Stimulated activated CD8-positive, alpha-beta memory T cell treated with anti-CD3 and anti-CD28 coated beads, Interleukin-4, amount 100 ng/mL, for 48 hours (primary cell): ENCODE data around the gene CKMT2.

Experiments used
- DNase-seq: peaks from one replicate; pipeline ENCODE4 v3.0.0-alpha.2; 2020

CKMT2 gene

DNA sequence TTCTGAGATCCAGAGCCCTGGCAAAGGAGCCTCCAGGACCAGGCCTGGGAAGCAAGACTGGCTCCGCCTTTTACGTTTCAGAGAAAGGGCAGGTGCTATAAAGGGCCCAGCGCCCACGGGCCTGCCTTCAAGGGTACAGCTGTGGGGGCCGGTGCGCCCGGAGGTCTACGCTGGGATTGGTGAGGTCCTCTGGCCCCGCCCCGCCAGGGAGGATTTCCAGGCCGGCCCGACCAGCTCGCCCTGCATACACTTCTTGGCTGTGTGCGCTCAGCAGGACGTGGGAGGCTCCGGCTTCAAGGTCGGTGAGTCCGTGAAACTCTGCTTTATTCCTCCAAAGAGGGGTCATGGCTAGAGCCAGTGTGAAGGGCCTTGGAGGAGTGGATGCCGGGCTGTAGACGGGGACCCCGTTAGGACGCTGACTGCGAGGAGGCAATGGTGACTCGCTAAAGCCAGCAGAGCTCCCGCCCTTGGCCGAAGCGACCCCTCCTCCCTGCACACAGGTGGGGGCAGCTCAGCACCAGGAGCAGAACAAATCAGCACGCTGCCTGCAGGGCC is at the start of gene CKMT2:
TSS of gene CKMT2 (plus strand) at position 243 of the 555 bp plus-strand sequence. CDS start 17,811 bp downstream, outside the sequence.
- no peak for DNase-seq

DNA sequence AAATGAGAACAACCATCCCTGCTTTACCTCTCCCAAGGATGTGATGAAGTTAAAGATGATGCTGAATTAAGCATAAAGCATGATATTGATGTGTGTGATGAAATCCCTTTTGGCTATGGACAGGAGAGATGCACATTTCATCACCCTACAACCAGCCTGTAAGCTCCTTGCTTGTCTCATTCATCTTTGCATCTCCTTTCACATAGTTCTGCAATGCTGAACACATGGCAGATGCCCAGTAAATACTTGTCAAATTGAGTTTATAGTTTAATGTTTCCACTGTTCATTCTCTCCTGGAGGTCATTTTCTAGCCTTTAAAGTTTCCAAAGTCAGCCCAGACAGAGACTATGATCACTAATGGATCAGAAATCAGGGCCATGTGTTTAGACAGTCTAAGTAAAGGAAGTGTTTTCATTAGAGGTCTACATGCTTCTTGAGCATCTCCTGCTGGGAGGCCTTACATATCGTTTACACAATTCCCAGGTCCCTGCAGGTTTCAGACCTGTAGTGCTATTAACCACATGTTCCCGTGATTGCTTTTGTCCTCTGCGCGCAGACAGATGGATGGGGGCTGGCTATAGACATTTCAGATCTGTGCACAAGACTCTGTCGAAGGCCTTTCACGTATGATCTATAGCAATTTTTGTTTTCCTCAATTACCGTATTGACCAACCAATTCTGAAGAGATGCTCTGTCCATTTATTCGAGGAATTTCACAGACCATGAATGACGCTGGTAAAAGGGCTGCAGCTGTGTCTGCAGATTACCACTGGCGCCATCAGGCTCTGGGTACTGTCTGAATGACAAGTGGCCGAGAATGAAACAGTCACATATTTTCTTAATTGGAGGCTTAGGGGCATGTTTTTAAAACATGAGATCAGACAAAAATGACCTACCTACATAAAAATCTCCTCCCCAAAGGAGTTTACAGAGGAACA is 49.0 kb upstream of the CKMT2 start:
- no peak for DNase-seq

GRCh38 chr5:81184749-81185110 is 48.4 kb upstream of the CKMT2 start:
- no peak for DNase-seq

DNA sequence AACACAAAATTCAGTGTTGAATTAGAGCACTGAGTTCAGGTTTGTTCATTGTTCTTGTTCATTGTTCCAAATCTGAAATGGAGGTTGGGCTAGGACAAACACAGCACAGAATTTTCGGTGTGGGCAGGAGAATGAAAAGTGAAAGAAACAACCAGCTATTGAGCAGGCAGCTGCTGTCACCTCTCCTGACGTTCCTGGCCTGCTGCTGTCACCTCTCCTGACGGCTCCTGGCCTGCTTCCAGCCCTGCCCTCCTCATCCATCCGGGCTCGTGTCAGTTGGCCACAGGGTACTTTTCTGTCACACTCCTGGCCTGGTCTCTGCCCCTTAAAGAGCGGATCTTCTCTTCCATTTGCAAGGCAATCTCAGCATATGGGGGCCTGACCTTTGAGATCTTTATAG is 45.2 kb upstream of the CKMT2 start:
- DNase-seq = no peak

- no peak for DNase-seq
Observed at GRCh38 chr5:81188962-81189361, 44.2 kb upstream of the CKMT2 start.

GRCh38 chr5:81189875-81190498 is 43.1 kb upstream of the CKMT2 start:
- no peak for DNase-seq

DNA sequence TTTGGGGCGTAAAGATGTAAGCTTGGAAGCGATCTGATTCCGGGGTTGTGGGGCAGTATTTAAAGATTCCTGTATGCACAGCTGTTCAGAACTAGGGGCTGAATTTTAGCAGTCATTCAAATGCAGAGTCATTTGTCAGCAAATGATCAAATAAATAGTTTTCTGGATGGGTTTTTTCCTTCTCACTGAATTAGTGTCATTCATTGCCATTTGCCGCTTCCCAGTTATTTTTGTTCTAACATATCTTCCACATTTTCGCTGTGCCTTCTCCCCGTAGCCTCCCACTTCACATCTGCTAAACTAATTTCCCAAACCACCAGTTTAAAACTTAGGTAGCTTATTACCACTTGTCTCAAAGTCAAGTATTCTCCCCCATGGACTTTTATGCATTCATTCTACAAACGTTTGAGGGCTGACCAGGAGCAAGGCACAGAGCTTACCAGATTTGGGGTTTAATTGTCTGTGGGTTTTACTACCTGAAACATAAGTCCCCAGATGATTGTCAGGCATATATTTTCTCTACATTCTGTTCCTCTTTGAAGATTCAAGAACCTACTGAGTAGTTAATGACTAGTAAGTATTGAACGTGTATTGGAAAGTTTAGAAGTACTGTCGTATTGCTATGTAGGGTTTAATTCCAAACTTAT is 41.3 kb upstream of the CKMT2 start:
- DNase-seq = no peak

DNA sequence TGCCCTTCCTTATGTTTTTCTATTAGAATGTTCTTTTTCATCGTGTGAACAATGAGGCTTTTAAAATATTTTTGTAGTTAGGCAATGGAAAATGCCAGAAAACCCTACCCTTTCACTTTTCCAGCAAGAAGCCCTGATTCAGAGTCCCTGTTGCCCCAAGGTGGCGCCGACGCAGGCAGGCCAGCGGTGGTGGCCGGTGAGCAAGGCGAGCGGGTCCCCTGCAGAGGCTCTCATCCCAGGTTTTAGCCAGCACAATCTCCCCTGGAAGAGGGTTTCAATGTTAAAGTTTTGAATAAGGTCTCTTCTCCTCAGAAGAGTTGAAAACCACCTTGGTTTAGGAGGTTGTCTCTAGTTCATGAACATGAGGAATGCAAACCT is 40.8 kb upstream of the CKMT2 start:
- no peak for DNase-seq

GRCh38 chr5:81194633-81195334 is 38.3 kb upstream of the CKMT2 start:
- peak; percentile 92 for DNase-seq

GRCh38 chr5:81195335-81195929 is 37.7 kb upstream of the CKMT2 start:
- DNase-seq = no peak

DNA sequence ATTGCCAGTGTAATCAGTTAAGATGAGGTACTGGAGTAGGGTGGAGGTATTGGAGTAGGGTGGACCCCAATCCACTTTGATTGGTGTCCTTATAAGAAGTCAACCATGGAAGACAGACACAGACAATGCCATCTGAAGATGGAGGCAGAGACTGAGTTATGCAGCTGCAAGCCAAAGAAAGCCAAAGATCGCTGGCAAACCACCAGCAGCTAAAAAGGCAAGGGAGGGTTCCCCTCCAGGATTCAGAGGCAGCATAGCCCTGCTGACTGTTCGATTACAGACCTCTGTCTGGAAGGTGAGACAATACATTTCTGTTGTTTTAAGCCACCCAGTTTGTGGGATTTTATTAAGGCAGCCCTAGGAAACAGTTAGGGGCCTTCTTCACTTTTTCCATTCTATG is 30.5 kb upstream of the CKMT2 start:
- DNase-seq = no peak

GRCh38 chr5:81203729-81204128 is 29.4 kb upstream of the CKMT2 start:
- no peak for DNase-seq

- DNase-seq = no peak
Observed at GRCh38 chr5:81204205-81204604, 28.9 kb upstream of the CKMT2 start.

DNA sequence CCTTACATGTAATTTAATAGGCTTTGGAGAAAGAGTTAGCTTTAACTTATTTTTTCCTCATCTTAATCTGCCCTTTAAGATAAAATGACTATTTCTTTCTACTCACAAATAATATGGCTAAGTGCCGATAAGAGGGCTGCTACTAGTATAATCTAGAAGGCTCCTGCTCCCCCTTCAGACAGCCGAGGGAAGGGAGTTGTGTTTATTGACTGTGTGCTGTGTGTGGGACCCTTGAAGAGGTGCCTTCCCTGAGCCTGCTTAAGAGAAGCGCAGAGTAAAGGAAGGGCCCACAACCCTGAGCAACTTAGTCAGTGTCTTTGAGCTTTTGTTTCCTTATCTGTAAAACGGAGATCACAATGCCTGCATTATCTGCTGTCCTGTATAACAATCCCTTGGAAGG is 28.1 kb upstream of the CKMT2 start:
- DNase-seq = no peak

- no peak for DNase-seq
Observed at GRCh38 chr5:81207009-81207408, 26.1 kb upstream of the CKMT2 start.

DNA sequence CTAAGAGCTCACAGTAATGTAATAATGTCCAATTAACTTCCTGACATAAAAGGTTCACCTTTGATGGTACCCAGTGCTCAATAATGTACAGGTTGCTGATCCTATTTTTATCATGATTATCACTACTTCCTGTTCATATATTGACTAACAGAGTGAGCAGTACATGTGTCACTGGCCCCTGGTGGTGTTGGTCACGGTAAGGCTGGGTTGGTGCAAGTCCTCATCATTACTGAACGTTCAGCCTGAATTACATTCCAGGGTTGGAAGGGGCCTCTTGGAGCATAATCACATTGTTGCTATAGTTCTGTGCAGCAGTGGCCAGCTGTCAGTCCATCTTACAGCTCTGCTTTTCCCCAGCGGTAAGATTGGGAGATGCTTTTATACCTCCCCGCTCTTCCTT is 24.2 kb upstream of the CKMT2 start:
- DNase-seq = no peak

- DNase-seq = no peak
Observed at GRCh38 chr5:81209386-81209785, 23.7 kb upstream of the CKMT2 start.

DNA sequence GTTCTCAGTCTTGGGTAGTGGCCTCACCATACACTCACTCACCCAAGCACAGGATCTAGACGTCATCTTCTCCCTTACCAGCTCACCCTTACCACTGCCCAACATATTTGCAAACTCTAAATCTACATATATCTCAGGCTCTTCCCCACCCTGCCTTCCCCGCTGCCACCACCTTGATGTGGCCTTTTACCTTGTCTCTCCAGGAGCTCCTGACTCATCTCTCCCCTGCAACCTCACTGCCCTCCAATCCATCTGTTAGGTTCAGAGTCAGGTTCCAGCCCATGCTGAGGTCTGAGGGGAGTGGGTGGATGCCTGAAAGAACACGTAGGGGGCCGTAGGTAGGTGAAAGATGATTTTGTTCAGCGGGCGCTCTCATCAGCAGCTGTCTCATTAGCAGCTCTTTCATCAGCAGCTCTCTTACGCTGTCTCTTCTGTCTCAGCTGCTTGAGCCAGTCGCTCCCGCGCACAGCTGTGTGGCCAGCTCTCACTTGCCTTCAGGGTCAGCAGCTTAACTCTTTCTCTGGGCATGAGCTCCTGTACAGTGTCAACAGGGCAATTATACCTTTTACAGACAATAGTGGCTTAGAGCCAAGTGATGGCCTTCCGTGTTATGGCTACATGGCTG is 23.1 kb upstream of the CKMT2 start:
- DNase-seq = peak; percentile 60

DNA sequence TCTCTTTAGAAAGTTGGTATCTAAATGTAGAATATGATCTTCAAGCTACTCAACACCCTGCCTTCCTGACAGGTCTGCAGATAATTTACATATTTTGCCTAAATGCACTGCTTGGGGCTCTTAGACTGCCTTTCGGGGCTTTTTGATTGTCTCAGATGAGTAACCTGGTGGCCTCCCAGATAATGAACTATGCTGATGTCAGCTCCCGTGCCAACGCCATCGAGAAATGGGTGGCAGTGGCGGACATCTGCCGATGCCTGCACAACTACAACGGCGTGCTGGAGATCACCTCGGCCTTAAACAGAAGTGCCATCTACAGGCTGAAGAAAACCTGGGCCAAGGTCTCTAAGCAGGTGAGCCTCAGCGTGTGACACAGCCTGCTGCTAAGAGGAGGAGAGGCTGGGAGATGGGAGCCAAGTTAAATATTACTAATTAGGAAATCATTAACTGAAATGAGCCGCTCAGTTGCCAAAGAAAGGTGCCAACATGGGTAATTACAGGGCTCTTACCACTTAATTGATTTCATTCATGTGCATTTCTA is 20.8 kb upstream of the CKMT2 start:
- DNase-seq = no peak

GRCh38 chr5:81213070-81213469 is 20.1 kb upstream of the CKMT2 start:
- no peak for DNase-seq

DNA sequence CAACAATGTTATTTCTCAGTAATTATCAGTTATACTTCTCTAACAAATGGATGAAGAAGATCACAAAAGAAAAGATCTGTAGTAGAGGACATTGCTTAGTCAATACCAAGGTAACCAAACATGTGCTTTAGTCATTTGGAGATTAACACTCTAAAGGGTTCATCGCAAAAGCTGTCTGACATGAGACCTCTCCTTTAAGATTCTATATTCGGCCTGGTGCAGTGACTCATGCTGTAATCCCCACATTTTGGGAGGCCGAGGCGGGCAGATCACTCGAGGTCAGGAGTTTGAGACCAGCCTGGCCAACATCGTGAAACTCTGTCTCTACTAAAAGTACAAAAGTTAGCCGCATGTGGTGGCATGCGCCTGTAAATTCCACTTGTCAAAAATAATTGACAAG is 18.3 kb upstream of the CKMT2 start:
- no peak for DNase-seq

GRCh38 chr5:81216152-81216551 is 17.0 kb upstream of the CKMT2 start:
- DNase-seq = no peak
